OCI-LY1 (cell line): ENCODE results near the gene WDR93.

ENCODE experiments used
- EZH2 ChIP-seq: fragments of 200-600 bp; sonication (generic), shearing (Covaris generic); IDR thresholded peaks from 2 replicates; pipeline ENCODE4 v1.8.0; 2017; ENCODE audit warnings: borderline replicate concordance, mixed run types, mild to moderate bottlenecking, antibody characterized with exemption, low read length, moderate library complexity, mixed read lengths
- TF ChIP-seq, protein P1 (sequence below): fragments of 200-600 bp; sonication (generic), shearing (Covaris generic); IDR thresholded peaks from 2 replicates; pipeline ENCODE4 v1.5.1; 2017; ENCODE audit warnings: mild to moderate bottlenecking, antibody characterized with exemption, low read length, moderate library complexity, mixed read lengths

DNA sequence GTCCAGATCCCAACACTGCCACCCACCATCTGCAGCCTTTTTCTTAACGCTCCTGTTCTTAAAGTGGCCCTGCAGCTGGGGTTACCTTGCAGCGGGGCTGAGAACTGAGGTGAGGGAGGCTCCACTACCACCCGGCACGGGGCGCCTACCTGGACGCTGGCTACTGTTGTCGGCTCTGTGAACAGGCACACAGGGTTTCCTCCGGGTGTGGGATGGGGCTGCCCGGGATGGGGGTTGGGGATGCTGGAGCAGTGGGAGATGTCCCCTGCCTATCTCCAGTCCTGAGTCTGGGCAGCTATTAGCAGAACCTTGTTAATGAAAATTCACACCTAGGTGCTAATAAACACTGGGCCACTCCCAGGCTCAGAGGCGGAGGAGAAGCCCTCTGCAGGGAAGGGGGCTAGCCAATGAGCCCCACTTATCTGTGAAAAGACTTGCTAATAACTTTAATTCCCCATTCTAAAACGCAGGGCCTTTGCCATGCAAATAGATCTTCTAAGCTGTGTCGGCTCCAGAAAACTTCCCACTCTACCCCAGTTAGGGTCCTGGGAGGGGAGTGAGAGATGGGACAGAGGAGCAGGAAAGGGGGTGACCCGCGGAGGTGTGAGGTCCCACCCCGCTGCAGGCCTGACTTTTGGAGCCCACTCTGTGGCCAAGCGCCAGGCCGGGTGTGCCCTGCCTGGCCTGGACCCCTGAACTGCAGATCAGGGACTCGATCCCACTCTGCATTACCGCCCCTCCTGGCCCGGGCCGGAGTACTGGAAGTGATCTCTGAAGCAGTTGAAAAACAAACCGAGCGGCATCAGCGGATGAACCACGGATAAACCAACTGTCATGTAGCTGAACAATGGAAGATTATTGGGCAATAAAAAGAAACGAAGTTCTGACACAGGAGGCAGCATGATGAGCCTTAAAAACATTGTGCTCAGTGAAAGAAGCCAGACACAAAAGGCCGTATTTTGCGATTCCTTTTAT, 57.4 kb downstream of the WDR93 start:
- no peak for TF ChIP-seq EZH2
- TF ChIP-seq, protein P1, sequence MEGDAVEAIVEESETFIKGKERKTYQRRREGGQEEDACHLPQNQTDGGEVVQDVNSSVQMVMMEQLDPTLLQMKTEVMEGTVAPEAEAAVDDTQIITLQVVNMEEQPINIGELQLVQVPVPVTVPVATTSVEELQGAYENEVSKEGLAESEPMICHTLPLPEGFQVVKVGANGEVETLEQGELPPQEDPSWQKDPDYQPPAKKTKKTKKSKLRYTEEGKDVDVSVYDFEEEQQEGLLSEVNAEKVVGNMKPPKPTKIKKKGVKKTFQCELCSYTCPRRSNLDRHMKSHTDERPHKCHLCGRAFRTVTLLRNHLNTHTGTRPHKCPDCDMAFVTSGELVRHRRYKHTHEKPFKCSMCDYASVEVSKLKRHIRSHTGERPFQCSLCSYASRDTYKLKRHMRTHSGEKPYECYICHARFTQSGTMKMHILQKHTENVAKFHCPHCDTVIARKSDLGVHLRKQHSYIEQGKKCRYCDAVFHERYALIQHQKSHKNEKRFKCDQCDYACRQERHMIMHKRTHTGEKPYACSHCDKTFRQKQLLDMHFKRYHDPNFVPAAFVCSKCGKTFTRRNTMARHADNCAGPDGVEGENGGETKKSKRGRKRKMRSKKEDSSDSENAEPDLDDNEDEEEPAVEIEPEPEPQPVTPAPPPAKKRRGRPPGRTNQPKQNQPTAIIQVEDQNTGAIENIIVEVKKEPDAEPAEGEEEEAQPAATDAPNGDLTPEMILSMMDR: no peak
